Measurements from ENCODE around the gene PPP2R2D. TPM values are rescaled to one million over a fixed set of nuclear protein-coding genes. Genes with fewer than 3 reads are reported as not detected.
"Not testable (repeated sequence)": the region's sequence is repeated elsewhere in the genome, so short reads cannot be mapped to it uniquely, and the experiment has no call there.

PPP2R2D gene
- total RNA-seq, 1 experiment from 2014 or later = 33.2 TPM

DNA sequence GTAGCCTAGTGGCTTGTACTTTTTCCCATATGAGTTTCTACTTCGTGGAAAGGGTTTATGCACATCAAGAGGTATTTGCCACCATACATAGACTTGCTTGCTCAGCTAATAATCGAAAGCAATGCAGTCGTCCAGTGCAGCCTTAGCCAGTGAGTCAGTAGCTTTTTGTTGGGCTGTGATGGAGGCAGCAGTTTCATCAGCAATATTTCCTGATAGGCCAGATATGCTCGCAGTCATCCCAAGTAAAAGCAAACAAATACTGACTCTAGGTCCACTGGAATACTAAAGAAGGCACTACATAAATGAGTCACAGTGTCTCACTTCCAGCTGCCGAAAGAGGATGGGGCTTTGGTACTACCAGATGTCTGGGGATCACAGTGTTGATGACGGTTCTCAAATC is 83.0 kb downstream of the PPP2R2D start:
- Mint-ChIP-seq H3K27me3 (ENCODE audit: low read depth) (peaks cover 44% of the 10 kb centered on the region), H3K4me3 (peak overlapping the region; percentile 54; the same call in 1 of the 2 replicates), H3K27ac (no peak overlapping the region), H3K4me1 (peaks cover 16% of the 10 kb centered on the region), H3K9me3 (peaks cover 22% of the 10 kb centered on the region), H3K36me3 (peaks cover 50% of the 10 kb centered on the region)
- ATAC-seq (no peak), DNase-seq (ENCODE audit: low spot score) (no peak)
- CTCF ChIA-PET = no interaction called here
- POLR2A ChIA-PET = no interaction called here
- TF ChIP-seq, protein P1, sequence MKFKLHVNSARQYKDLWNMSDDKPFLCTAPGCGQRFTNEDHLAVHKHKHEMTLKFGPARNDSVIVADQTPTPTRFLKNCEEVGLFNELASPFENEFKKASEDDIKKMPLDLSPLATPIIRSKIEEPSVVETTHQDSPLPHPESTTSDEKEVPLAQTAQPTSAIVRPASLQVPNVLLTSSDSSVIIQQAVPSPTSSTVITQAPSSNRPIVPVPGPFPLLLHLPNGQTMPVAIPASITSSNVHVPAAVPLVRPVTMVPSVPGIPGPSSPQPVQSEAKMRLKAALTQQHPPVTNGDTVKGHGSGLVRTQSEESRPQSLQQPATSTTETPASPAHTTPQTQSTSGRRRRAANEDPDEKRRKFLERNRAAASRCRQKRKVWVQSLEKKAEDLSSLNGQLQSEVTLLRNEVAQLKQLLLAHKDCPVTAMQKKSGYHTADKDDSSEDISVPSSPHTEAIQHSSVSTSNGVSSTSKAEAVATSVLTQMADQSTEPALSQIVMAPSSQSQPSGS (CRISPR knock-in tag; IDR thresholded peaks at IDR 0.05; ENCODE audit: borderline replicate concordance, low read depth) = no peak
- TF ChIP-seq, protein P2, sequence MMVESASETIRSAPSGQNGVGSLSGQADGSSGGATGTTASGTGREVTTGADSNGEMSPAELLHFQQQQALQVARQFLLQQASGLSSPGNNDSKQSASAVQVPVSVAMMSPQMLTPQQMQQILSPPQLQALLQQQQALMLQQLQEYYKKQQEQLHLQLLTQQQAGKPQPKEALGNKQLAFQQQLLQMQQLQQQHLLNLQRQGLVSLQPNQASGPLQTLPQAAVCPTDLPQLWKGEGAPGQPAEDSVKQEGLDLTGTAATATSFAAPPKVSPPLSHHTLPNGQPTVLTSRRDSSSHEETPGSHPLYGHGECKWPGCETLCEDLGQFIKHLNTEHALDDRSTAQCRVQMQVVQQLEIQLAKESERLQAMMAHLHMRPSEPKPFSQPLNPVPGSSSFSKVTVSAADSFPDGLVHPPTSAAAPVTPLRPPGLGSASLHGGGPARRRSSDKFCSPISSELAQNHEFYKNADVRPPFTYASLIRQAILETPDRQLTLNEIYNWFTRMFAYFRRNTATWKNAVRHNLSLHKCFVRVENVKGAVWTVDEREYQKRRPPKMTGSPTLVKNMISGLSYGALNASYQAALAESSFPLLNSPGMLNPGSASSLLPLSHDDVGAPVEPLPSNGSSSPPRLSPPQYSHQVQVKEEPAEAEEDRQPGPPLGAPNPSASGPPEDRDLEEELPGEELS (CRISPR knock-in tag; IDR thresholded peaks at IDR 0.05) = no peak
- TF ChIP-seq GABPB1 (CRISPR knock-in tag; IDR thresholded peaks at IDR 0.05) = peak; percentile 66
- TF ChIP-seq, protein P3, sequence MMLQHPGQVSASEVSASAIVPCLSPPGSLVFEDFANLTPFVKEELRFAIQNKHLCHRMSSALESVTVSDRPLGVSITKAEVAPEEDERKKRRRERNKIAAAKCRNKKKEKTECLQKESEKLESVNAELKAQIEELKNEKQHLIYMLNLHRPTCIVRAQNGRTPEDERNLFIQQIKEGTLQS (CRISPR knock-in tag; conservative IDR thresholded peaks at IDR 0.05) = no peak

DNA sequence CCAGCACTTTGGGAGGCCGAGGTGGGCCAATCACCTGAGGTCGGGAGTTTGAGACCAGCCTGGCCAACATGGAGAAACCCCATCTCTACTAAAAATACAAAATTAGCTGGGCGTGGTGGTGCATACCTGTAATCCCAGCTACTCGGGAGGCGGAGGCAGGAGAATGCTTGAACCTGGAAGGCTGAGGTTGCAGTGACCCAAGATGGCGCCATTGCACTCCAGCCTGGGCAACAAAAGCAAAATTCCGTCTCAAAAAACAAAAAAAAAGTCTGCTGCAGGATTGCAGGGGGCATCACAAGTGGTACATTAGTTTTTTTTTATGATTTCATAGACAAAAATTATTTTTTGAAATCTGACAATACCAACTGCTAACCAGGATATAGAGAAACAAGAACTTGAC is 86.0 kb downstream of the PPP2R2D start:
- peaks cover 26% of the 10 kb centered on the region for H3K9me3 Mint-ChIP-seq
- H3K4me3 Mint-ChIP-seq; POLR2A ChIA-PET; H3K27ac Mint-ChIP-seq; ATAC-seq; H3K4me1 Mint-ChIP-seq; DNase-seq (ENCODE audit: low spot score): not testable (repeated sequence)
- CTCF ChIA-PET = interaction anchor here (0.9 to 1.6 kb wide), 6 partner anchors 11 to 156 kb away, joined by 3 to 7 read pairs (median 4); no protein-coding TSS in a partner anchor
- H3K36me3 Mint-ChIP-seq = peaks cover 43% of the 10 kb centered on the region
- H3K27me3 Mint-ChIP-seq (ENCODE audit: low read depth) = peaks cover 41% of the 10 kb centered on the region

DNA sequence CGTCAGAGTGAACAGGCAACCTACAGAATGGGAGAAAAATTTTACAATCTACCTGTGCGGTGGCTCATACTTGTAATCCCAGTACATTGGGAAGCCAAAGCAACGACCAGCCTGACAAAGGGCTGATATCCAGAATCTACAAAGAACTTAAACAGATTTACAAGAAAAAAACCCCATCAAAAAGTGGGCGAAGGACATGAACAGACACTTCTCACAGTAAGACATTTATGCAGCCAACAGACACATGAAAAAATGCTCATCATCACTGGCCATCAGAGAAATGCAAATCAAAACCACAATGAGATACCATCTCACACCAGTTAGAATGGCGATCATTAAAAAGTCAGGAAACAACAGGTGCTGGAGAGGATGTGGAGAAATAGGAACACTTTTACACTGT is 86.5 kb downstream of the PPP2R2D start:
- CTCF ChIA-PET = interaction anchor here (0.9 to 1.6 kb wide), 5 partner anchors 11 to 156 kb away, joined by 3 to 7 read pairs (median 3); no protein-coding TSS in a partner anchor
- H3K36me3 Mint-ChIP-seq = peaks cover 43% of the 10 kb centered on the region
- H3K27ac Mint-ChIP-seq; ATAC-seq; POLR2A ChIA-PET; H3K4me1 Mint-ChIP-seq; H3K4me3 Mint-ChIP-seq; DNase-seq (ENCODE audit: low spot score): not testable (repeated sequence)
- H3K27me3 Mint-ChIP-seq (ENCODE audit: low read depth) = peaks cover 41% of the 10 kb centered on the region
- peaks cover 26% of the 10 kb centered on the region for H3K9me3 Mint-ChIP-seq

DNA sequence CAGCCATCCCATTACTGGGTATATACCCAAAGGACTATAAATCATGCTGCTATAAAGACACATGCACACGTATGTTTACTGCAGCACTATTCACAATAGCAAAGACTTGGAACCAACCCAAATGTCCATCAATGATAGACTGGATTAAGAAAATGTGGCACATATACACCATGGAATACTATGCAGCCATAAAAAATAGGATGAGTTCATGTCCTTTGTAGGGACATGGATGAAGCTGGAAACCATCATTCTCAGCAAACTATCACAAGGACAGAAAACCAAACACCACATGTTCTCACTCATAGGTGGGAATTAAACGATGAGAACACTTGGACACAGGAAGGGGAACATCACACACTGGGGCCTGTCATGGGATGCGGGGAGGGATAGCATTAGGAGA is 87.0 kb downstream of the PPP2R2D start:
- peaks cover 43% of the 10 kb centered on the region for H3K36me3 Mint-ChIP-seq
- peaks cover 26% of the 10 kb centered on the region for H3K9me3 Mint-ChIP-seq
- peaks cover 40% of the 10 kb centered on the region for H3K27me3 Mint-ChIP-seq (ENCODE audit: low read depth)
- ATAC-seq; POLR2A ChIA-PET; H3K27ac Mint-ChIP-seq; DNase-seq (ENCODE audit: low spot score); H3K4me3 Mint-ChIP-seq; CTCF ChIA-PET: not testable (repeated sequence)
- H3K4me1 Mint-ChIP-seq = peaks cover 11% of the 10 kb centered on the region

DNA sequence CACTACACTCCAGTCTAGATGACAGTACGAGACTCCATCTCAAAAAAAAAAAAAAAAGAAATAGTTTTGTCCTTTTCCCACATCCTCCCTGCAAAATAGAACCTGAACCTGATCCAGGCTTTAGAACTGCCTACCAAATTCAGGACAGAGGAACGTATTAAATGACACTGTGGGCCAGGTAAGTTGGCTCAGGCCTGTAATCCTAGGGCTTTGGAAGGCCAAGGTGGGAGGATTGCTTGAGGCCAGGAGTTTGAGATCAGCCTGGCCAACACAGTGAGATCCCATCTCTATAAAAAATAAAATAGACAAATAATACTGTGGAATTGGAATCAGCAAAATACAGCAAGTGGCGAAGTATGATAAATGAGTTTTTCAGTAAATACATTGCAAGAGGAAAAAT is 90.9 kb downstream of the PPP2R2D start:
- Mint-ChIP-seq H3K27ac (no peak overlapping the region), H3K36me3 (peaks cover 16% of the 10 kb centered on the region), H3K4me3 (no peak overlapping the region), H3K9me3 (peaks cover 17% of the 10 kb centered on the region), H3K27me3 (ENCODE audit: low read depth) (peaks cover 7% of the 10 kb centered on the region; the same call in 1 of the 2 replicates), H3K4me1 (peaks cover 19% of the 10 kb centered on the region)
- 0 out of 2 replicates have a peak, but pooled peaks have one; percentile 37 for TF ChIP-seq ZNF121 (CRISPR knock-in tag; IDR thresholded peaks at IDR 0.05)
- no peak for TF ChIP-seq CREB1 (CRISPR knock-in tag; IDR thresholded peaks at IDR 0.05)
- ATAC-seq (no peak), DNase-seq (ENCODE audit: low spot score) (no peak)
- CTCF ChIA-PET = no interaction called here
- POLR2A ChIA-PET = no interaction called here

DNA sequence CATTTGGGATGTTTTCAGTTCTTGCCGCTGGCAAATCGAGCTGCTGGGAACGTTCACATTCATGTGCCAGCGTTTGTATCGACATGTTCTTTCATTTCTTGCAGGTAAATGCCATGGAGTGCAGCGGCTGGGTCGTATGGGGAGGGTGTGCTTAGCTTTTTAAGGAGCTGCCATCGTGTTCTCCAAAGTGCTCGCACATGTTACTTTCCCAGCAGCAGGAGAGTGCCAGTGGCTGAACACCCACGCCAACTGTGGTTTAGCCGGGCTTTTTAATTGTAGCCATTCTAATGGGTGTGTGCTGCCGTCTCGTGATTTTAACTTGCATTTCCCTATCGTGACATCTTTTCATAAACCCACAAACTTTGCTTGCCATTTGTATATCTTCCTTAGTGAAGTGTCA is 92.5 kb downstream of the PPP2R2D start:
- H3K27ac Mint-ChIP-seq = no peak overlapping the region
- no peak overlapping the region for H3K4me3 Mint-ChIP-seq
- no peak for TF ChIP-seq ZBTB21 (CRISPR knock-in tag; IDR thresholded peaks at IDR 0.05; ENCODE audit: borderline replicate concordance)
- no peak for TF ChIP-seq ZNF416 (CRISPR knock-in tag; IDR thresholded peaks at IDR 0.05)
- TF ChIP-seq, protein P4, sequence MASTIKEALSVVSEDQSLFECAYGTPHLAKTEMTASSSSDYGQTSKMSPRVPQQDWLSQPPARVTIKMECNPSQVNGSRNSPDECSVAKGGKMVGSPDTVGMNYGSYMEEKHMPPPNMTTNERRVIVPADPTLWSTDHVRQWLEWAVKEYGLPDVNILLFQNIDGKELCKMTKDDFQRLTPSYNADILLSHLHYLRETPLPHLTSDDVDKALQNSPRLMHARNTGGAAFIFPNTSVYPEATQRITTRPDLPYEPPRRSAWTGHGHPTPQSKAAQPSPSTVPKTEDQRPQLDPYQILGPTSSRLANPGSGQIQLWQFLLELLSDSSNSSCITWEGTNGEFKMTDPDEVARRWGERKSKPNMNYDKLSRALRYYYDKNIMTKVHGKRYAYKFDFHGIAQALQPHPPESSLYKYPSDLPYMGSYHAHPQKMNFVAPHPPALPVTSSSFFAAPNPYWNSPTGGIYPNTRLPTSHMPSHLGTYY (CRISPR knock-in tag; IDR thresholded peaks at IDR 0.05) = no peak
- TF ChIP-seq FOXP1 (CRISPR knock-in tag; IDR thresholded peaks at IDR 0.05; ENCODE audit: borderline replicate concordance) = no peak
- TF ChIP-seq JAZF1 (CRISPR knock-in tag; IDR thresholded peaks at IDR 0.05) = no peak
- TF ChIP-seq IRF2 (CRISPR knock-in tag; IDR thresholded peaks at IDR 0.05; ENCODE audit: borderline replicate concordance, low read depth) = no peak
- TF ChIP-seq NR3C1 (CRISPR knock-in tag; conservative IDR thresholded peaks at IDR 0.05; ENCODE audit: low read depth) = no peak
- TF ChIP-seq CBFB (CRISPR knock-in tag; IDR thresholded peaks at IDR 0.05; ENCODE audit: low read depth) = no peak
- no peak for TF ChIP-seq ZNF317 (CRISPR knock-in tag; IDR thresholded peaks at IDR 0.05; ENCODE audit: borderline replicate concordance, low read depth)
- TF ChIP-seq MYBL2 (CRISPR knock-in tag; IDR thresholded peaks at IDR 0.05) = no peak
- no peak for TF ChIP-seq FOXJ3 (CRISPR knock-in tag; IDR thresholded peaks at IDR 0.05; ENCODE audit: borderline replicate concordance)
- no peak for TF ChIP-seq GTF2I (CRISPR knock-in tag; conservative IDR thresholded peaks at IDR 0.05)
- no peak for TF ChIP-seq ZNF671 (CRISPR knock-in tag; IDR thresholded peaks at IDR 0.05)
- H3K27me3 Mint-ChIP-seq (ENCODE audit: low read depth) = no peaks in the 10 kb centered on the region
- POLR2A ChIA-PET = no interaction called here
- CTCF ChIA-PET = interaction anchor here (1.0 to 1.9 kb wide), 3 partner anchors 13 to 30 kb away, joined by 3 to 6 read pairs (median 4); no protein-coding TSS in a partner anchor
- ATAC-seq (no peak), DNase-seq (ENCODE audit: low spot score) (no peak)
- H3K36me3 Mint-ChIP-seq = peaks cover 3% of the 10 kb centered on the region; the same call in 1 of the 2 replicates
- peaks cover 7% of the 10 kb centered on the region; the same call in 1 of the 2 replicates for H3K9me3 Mint-ChIP-seq
- peaks cover 35% of the 10 kb centered on the region for H3K4me1 Mint-ChIP-seq

Data from WTC11 (cell line).